ENCODE results near the gene PITPNM3.

Gene PITPNM3

DNA sequence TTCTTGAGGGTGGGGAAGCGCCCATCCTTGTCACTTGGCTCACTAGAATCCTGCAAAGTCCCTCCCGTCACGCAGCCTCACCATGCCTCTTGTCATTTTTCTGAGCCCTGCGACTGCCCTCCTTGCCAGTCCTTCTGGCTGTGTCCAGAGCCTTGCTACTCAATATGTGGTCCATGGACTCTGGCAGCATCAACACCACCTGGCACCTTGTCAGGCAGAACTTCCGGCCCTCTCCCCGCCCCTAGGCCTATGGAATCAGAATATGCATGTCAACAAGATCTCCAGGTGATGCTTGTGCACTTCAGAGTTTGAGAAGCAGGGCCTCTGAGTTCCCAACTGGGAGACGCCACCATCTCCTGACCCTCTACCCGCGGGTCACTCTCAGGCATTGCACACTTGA lies 100.0 kb downstream of the PITPNM3 start:
- no peak for DNase-seq (ENCODE audit: low spot score)
- in situ Hi-C loops (cut with MboI; ENCODE audit: low sequenced_read_pairs, unreplicated experiment): no loop called here
- TF ChIP-seq, protein P1, sequence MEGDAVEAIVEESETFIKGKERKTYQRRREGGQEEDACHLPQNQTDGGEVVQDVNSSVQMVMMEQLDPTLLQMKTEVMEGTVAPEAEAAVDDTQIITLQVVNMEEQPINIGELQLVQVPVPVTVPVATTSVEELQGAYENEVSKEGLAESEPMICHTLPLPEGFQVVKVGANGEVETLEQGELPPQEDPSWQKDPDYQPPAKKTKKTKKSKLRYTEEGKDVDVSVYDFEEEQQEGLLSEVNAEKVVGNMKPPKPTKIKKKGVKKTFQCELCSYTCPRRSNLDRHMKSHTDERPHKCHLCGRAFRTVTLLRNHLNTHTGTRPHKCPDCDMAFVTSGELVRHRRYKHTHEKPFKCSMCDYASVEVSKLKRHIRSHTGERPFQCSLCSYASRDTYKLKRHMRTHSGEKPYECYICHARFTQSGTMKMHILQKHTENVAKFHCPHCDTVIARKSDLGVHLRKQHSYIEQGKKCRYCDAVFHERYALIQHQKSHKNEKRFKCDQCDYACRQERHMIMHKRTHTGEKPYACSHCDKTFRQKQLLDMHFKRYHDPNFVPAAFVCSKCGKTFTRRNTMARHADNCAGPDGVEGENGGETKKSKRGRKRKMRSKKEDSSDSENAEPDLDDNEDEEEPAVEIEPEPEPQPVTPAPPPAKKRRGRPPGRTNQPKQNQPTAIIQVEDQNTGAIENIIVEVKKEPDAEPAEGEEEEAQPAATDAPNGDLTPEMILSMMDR (IDR thresholded peaks at IDR 0.05; ENCODE audit: borderline replicate concordance, control extremely low read depth, extremely low read depth, insufficient read depth, missing control alignments): no peak

DNA sequence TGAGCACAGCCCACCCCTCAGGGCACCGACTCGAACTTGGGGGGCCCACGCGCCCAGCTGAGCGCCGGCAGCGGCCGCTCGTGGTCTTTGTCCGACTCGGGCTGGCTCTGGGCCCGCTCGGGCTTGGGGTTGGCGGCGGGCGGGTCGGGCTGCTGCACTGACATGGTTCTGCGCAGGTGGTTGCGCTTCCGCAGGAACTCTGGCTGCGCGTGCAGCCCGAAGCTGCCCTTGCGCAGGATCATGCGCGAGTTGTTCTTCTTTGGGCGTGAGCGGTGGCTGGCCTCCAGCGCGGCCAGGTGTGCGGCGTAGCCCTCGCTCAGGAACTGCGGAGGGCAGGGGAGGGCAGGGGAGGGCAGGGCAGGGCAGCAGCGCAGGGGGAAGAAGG lies 101.0 kb downstream of the PITPNM3 start:
- in situ Hi-C loops (cut with MboI; ENCODE audit: low sequenced_read_pairs, unreplicated experiment): no loop called here
- TF ChIP-seq, protein P1 (IDR thresholded peaks at IDR 0.05; ENCODE audit: borderline replicate concordance, control extremely low read depth, extremely low read depth, insufficient read depth, missing control alignments): no peak

DNA sequence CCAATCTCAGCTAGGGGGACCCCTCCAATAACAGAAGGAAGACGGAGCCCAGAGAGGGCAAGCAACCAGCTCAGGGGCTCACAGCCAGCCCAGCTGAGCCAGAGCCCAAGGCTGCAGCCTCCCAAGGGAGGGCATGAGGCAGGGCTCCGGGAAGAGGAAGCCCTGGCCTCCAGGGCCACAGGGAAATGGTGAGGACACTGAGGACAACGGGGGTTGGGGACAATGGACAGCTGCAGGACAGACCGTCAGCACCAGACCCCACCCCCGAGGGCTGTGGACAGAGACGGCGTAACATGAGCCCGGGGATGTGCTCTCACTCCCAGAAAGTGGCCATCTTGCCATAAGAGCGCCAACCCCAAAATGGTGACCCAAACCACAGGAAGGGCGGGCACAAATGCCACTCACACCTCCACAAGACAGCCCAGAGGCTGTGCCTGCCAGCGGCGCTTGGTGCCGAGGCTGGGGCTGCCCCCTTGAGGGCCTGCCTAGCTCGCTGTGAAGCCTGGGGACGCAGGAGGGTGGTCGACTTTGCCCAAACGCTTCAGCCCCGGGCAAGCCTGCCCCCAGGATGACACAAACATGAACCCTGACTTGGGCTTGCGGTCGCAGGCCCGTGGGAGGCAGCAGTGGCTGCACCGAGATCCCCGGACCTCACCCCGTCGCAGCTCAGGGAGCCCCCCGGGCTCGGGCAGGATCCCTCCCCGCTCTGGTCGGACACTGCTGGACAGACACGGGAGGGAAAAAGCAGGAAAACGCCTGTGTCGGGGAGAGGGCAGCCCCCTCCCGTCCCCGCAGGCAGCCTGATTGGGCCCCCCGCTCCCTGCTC lies 101.6 kb downstream of the PITPNM3 start:
- TF ChIP-seq, protein P1 (IDR thresholded peaks at IDR 0.05; ENCODE audit: borderline replicate concordance, control extremely low read depth, extremely low read depth, insufficient read depth, missing control alignments): no peak
- in situ Hi-C loops (cut with MboI; ENCODE audit: low sequenced_read_pairs, unreplicated experiment): no loop called here
- no peak for DNase-seq (ENCODE audit: low spot score)

More for the DNA sequence above, 101.0 kb downstream of the PITPNM3 start:
- DNase-seq (ENCODE audit: low spot score): peak; percentile 70

DNA sequence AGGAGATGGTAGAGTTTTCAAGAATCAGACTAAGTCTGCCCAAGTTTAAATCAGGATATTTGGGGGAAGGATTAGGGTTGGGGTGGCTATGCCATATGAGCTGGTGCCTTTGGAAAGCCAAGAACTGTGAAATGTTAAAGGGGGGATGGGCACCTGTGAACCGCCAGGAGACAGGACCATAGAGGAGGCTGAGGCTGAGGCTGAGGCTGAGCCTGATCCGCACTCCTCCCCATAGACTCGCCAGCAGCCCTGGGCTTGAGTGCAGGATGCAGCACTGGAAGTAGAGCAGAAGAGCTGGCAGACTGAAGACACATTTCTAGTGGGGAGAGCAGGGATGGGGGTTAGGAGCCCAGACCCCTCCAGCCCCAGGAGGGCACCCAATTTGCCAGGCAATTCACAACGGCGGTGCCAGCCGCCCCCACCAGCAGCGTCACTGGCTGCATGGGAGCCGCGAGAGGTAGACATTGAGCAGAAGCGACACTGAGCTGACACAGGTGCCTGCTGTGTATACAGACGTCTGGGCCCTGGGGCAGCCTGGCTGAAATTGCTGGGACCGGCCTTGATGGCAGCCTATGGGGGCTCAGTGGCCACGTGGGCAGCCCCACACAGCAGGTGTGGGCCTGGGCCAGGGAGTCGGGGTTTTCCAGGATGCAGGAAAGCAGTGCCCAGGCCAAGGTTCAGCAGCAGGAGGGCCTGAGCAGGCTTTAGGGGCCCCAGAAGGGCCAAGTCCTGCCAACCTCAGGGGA lies 102.9 kb downstream of the PITPNM3 start:
- in situ Hi-C loops (cut with MboI; ENCODE audit: low sequenced_read_pairs, unreplicated experiment): no loop called here
- TF ChIP-seq, protein P1 (IDR thresholded peaks at IDR 0.05; ENCODE audit: borderline replicate concordance, control extremely low read depth, extremely low read depth, insufficient read depth, missing control alignments): no peak
- DNase-seq (ENCODE audit: low spot score): no peak

DNA sequence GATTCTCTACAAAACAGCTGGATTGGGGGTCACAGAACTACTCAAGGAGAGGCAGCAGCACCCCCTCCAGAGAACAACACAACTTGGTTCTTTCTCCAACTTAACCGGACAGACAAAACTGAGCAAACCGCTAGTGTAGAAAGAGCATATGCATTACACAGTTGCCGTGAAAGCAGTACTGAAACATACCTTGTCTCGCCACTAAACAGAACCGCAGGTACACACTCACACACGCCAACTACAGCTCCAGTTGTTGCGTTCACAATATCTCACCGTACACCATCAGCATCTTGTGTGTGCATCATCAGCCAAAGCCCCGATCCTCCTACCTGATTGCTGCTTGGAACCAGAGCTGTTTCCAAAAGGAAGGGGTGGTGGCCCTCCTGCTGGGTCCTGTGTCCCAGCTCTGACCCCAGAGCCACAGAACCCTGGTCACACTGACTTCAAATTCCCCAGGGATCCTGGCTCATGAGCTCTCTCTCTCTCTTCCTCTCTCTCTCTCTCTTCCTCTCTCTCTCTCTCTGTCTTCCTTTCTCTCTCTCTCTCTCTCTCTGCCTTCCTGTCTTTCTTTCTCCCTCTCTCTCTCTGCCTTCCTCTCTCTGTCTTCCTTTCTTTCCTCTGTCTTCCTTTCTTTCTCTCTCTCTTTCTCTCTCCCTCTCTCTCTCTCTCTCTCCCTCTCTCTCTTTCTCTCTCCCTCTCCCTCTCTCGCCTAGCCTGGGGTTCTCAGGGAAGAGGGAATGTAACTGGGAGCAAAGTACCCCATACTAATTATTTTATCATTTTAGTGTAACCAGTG lies 103.7 kb downstream of the PITPNM3 start:
- no peak for DNase-seq (ENCODE audit: low spot score)
- in situ Hi-C loops (cut with MboI; ENCODE audit: low sequenced_read_pairs, unreplicated experiment): no loop called here
- TF ChIP-seq, protein P1 (IDR thresholded peaks at IDR 0.05; ENCODE audit: borderline replicate concordance, control extremely low read depth, extremely low read depth, insufficient read depth, missing control alignments): no peak
